ENCODE measurements around the gene HADHB. TPM values are rescaled to one million over a fixed set of nuclear protein-coding genes. Genes with fewer than 3 reads are reported as not detected.

HADHB gene
- total RNA-seq, 1 donor from 2014 or later = 93.4 TPM

- no peak for TF ChIP-seq CTCF (IDR thresholded peaks at IDR 0.05)
- peaks cover 54 to 76% of the 10 kb centered on the region in 2 donors for H3K36me3 ChIP-seq
- H3K4me1 ChIP-seq = no peaks in the 10 kb centered on the region
- no peaks in the 10 kb centered on the region for H3K9me3 ChIP-seq
- H3K27me3 ChIP-seq = no peaks in the 10 kb centered on the region
- no peak overlapping the region for H3K4me3 ChIP-seq
- intact Hi-C loops (cut with DNase I) = no loop called here
- no peak for DNase-seq (ENCODE audit: low spot score in 2 of 2)
- H3K27ac ChIP-seq = no peak overlapping the region
Observed at GRCh38 chr2:26203906-26204305, 40.8 kb upstream of the HADHB start.

GRCh38 chr2:26212011-26212410, 32.7 kb upstream of the HADHB start:
- Histone ChIP-seq H3K4me3 (no peak overlapping the region), H3K27ac (no peak overlapping the region), H3K9me3 (no peaks in the 10 kb centered on the region), H3K4me1 (no peaks in the 10 kb centered on the region), H3K36me3 (peaks cover 61 to 77% of the 10 kb centered on the region in 2 donors), H3K27me3 (no peaks in the 10 kb centered on the region)
- no peak for DNase-seq (ENCODE audit: low spot score in 2 of 2)
- TF ChIP-seq CTCF (IDR thresholded peaks at IDR 0.05) = no peak
- intact Hi-C loops (cut with DNase I) = no loop called here

- no peaks in the 10 kb centered on the region for H3K27me3 ChIP-seq
- no peak for DNase-seq (ENCODE audit: low spot score in 2 of 2)
- H3K4me3 ChIP-seq = no peak overlapping the region
- no peaks in the 10 kb centered on the region for H3K9me3 ChIP-seq
- H3K27ac ChIP-seq = no peak overlapping the region
- intact Hi-C loops (cut with DNase I) = no loop called here
- H3K4me1 ChIP-seq = no peaks in the 10 kb centered on the region
- peaks cover 63 to 71% of the 10 kb centered on the region in 2 donors for H3K36me3 ChIP-seq
- no peak for TF ChIP-seq CTCF (IDR thresholded peaks at IDR 0.05)
Observed at GRCh38 chr2:26214759-26215158, 30.0 kb upstream of the HADHB start.

- Histone ChIP-seq H3K9me3 (no peaks in the 10 kb centered on the region), H3K4me1 (no peaks in the 10 kb centered on the region), H3K27ac (no peak overlapping the region), H3K36me3 (peaks cover 55 to 67% of the 10 kb centered on the region in 2 donors), H3K27me3 (no peaks in the 10 kb centered on the region), H3K4me3 (no peak overlapping the region)
- no peak for DNase-seq (ENCODE audit: low spot score in 2 of 2)
- TF ChIP-seq CTCF (IDR thresholded peaks at IDR 0.05) = no peak
- intact Hi-C loops (cut with DNase I) = no loop called here
Observed at GRCh38 chr2:26215833-26216232, 28.9 kb upstream of the HADHB start.

GRCh38 chr2:26216587-26216986, 28.2 kb upstream of the HADHB start:
- no peaks in the 10 kb centered on the region for H3K27me3 ChIP-seq
- TF ChIP-seq CTCF (IDR thresholded peaks at IDR 0.05) = no peak
- intact Hi-C loops (cut with DNase I) = no loop called here

GRCh38 chr2:26217720-26218119, 27.0 kb upstream of the HADHB start:
- intact Hi-C loops (cut with DNase I) = no loop called here

More at GRCh38 chr2:26216587-26216986, 28.2 kb upstream of the HADHB start:
- Histone ChIP-seq H3K9me3 (no peaks in the 10 kb centered on the region), H3K4me3 (no peak overlapping the region), H3K36me3 (peaks cover 55 to 67% of the 10 kb centered on the region in 2 donors), H3K4me1 (no peaks in the 10 kb centered on the region), H3K27ac (no peak overlapping the region)
- no peak for DNase-seq (ENCODE audit: low spot score in 2 of 2)

More at GRCh38 chr2:26217720-26218119, 27.0 kb upstream of the HADHB start:
- TF ChIP-seq CTCF (IDR thresholded peaks at IDR 0.05) = no peak
- no peak overlapping the region for H3K4me3 ChIP-seq
- no peaks in the 10 kb centered on the region for H3K27me3 ChIP-seq
- H3K9me3 ChIP-seq = no peaks in the 10 kb centered on the region
- no peaks in the 10 kb centered on the region for H3K4me1 ChIP-seq
- DNase-seq (ENCODE audit: low spot score in 2 of 2) = no peak
- no peak overlapping the region for H3K27ac ChIP-seq
- peaks cover 52 to 60% of the 10 kb centered on the region in 2 donors for H3K36me3 ChIP-seq
